ENCODE data around the gene DNAJB6.

GRCh38 chr7:157310676-157311185, 26.1 kb upstream of the DNAJB6 start:
- no peak for TF ChIP-seq POLR2AphosphoS5 (IDR thresholded peaks at IDR 0.05)
- TF ChIP-seq, protein P1, sequence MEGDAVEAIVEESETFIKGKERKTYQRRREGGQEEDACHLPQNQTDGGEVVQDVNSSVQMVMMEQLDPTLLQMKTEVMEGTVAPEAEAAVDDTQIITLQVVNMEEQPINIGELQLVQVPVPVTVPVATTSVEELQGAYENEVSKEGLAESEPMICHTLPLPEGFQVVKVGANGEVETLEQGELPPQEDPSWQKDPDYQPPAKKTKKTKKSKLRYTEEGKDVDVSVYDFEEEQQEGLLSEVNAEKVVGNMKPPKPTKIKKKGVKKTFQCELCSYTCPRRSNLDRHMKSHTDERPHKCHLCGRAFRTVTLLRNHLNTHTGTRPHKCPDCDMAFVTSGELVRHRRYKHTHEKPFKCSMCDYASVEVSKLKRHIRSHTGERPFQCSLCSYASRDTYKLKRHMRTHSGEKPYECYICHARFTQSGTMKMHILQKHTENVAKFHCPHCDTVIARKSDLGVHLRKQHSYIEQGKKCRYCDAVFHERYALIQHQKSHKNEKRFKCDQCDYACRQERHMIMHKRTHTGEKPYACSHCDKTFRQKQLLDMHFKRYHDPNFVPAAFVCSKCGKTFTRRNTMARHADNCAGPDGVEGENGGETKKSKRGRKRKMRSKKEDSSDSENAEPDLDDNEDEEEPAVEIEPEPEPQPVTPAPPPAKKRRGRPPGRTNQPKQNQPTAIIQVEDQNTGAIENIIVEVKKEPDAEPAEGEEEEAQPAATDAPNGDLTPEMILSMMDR (IDR thresholded peaks at IDR 0.05) = no peak
